Prostate gland (tissue), 2 donors: ENCODE results near the gene MBNL1. TPM values are rescaled to one million over a fixed set of nuclear protein-coding genes. Genes with fewer than 3 reads are reported as not detected.
A peak's percentile ranks its signal among the peaks of the same experiment; 100 is the strongest.

Experiments used
- DNase-seq: peaks from one replicate; pipeline ENCODE4 v3.0.0-alpha.2; 2019; ENCODE audit warnings: low spot score
- H3K27ac ChIP-seq, 2 donors: fragments of 200-600 bp; sonication (generic); 2 replicates each; pipeline ENCODE4 v1.5.1; 2017 to 2019
- H3K27me3 ChIP-seq: fragments of 200-600 bp; sonication (generic); replicated peaks from 2 replicates; pipeline ENCODE4 v1.5.1; 2019; ENCODE audit not compliant: insufficient read depth
- H3K36me3 ChIP-seq, 2 donors: fragments of 200-600 bp; sonication (generic); 1 replicate in 1 of 2; 2 replicates in 1 of 2; pipeline versions ENCODE4 v1.5.1 to v1.8.1; 2017 to 2019
- H3K4me1 ChIP-seq: fragments of 200-600 bp; sonication (generic); replicated peaks from 2 replicates; pipeline ENCODE4 v1.5.1; 2019
- H3K4me3 ChIP-seq, 2 donors: fragments of 200-600 bp; sonication (generic); 2 replicates each; pipeline ENCODE4 v1.5.1; 2017 to 2019
- H3K9me3 ChIP-seq: fragments of 200-600 bp; sonication (generic); 2 replicates; pipeline ENCODE4 v1.5.1; 2017
- POLR2A ChIP-seq: fragments of 450-650 bp; IDR thresholded peaks from one replicate; pipeline ENCODE4 v1.6.1; 2016; ENCODE audit warnings: antibody characterized with exemption, mild to moderate bottlenecking
- POLR2AphosphoS5 ChIP-seq: sonication (generic); formaldehyde crosslinking; IDR thresholded peaks from one replicate; pipeline ENCODE4 v1.6.1; 2017; ENCODE audit warnings: antibody characterized with exemption
- WGBS: methylation state at CpG from one replicate; pipeline ENCODE4 v1.1.5; 2018; 5-methylcytosine and 5-hydroxymethylcytosine counted together
- intact Hi-C: fragments of 100-400 bp; cut with DNase I; formaldehyde crosslinking; loops from one replicate; pipeline ENCODE4 v1.14.2; 2022
- total RNA-seq, 2 donors: library from RNA; depleted of rRNA; stranded (reverse); fragments of >200 nt; gene quantifications; one replicate each; pipeline ENCODE4 v1.1.0, GENCODE V29; 2016
- TF ChIP-seq, protein P1 (sequence below), 4 experiments: fragments of 200-600 bp in 2 of 4; fragments of 450-650 bp in 2 of 4; sonication (generic) in 2 of 4; IDR thresholded peaks; 1 replicate in 3 of 4; 2 replicates in 1 of 4; pipeline ENCODE4 v1.5.1; 2016 to 2019; ENCODE audit warnings: antibody characterized with exemption in 4 of 4, mild to moderate bottlenecking in 2 of 4, moderate library complexity in 2 of 4

Gene MBNL1
- total RNA-seq, 2 donors from 2014 or later, result 131 to 226 TPM

DNA sequence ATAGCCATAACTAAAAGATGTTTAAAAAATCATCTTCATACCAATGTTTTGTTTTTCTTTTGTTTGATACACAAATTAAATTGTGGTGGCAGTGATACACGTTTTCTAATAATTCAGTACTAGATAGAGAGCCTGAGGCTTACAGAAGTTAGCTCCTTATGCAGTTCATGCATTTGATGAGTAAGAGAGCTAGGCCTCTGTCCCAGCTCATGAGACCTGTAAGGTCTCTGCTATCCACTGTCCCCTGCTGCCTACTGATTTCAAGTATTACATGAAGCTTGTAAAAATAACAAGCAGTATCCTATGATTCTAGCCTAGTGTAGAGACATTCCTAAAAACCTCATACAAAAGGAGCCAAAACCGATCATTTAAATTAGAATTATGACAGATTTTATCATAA, 144.5 kb downstream of the MBNL1 start:
- TF ChIP-seq POLR2A, result no peak
- TF ChIP-seq, protein P1, sequence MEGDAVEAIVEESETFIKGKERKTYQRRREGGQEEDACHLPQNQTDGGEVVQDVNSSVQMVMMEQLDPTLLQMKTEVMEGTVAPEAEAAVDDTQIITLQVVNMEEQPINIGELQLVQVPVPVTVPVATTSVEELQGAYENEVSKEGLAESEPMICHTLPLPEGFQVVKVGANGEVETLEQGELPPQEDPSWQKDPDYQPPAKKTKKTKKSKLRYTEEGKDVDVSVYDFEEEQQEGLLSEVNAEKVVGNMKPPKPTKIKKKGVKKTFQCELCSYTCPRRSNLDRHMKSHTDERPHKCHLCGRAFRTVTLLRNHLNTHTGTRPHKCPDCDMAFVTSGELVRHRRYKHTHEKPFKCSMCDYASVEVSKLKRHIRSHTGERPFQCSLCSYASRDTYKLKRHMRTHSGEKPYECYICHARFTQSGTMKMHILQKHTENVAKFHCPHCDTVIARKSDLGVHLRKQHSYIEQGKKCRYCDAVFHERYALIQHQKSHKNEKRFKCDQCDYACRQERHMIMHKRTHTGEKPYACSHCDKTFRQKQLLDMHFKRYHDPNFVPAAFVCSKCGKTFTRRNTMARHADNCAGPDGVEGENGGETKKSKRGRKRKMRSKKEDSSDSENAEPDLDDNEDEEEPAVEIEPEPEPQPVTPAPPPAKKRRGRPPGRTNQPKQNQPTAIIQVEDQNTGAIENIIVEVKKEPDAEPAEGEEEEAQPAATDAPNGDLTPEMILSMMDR (IDR thresholded peaks at IDR 0.05), result no peak
- no peak for TF ChIP-seq POLR2AphosphoS5
- DNase-seq, result no peak
- Histone ChIP-seq H3K4me1 (no peaks in the 10 kb centered on the region), H3K4me3 (no peak overlapping the region), H3K27ac (no peak overlapping the region), H3K9me3 (no peaks in the 10 kb centered on the region), H3K27me3 (no peaks in the 10 kb centered on the region), H3K36me3 (no peaks in the 10 kb centered on the region)
- 88% methylated on average over 2 of the region's 2 CpGs for WGBS
- intact Hi-C loops, result no loop called here

DNA sequence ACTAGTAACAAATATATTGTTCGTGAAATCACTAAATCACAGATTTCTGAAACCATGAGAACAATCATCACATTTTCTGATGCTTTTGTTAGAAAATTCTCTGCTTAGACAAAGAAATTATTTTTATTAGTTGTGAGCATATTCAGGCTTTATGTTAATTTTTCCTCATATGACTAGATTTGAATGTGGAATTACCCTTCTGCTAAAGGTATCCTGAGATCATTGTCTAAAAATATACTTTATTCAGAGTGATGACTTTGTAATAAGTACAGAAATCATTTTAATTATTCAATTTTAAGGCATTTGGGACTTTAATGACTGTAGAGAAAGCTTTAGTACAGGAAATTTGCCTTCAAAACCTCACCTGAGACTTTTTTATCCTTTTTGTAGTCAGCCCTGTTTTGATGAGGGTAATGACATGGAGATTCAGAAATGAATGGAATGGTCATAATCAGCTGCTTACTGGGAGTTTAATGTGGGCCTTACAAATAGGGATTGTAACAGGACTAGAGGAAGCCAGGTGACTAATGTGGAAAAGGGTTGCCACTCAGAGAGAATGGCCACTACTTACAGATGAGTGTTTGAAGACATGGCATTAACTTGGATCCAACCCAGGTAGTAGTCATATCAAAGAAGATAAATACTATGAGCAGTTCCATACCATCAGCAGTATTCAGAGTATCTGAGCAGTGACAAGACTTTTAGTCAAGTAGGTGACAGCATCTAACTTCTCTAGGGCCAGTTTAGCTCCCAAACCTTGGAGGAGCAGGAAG, 148.3 kb downstream of the MBNL1 start:
- TF ChIP-seq POLR2A, result no peak
- no peak overlapping the region for H3K27ac ChIP-seq
- WGBS, result 100% methylated on average over 1 of the region's 1 CpG
- no peaks in the 10 kb centered on the region for H3K9me3 ChIP-seq
- H3K4me3 ChIP-seq, result no peak overlapping the region
- H3K27me3 ChIP-seq, result no peaks in the 10 kb centered on the region
- H3K36me3 ChIP-seq, result peaks cover 8 to 15% of the 10 kb centered on the region in 2 donors
- intact Hi-C loops, result no loop called here
- DNase-seq, result no peak
- H3K4me1 ChIP-seq, result no peaks in the 10 kb centered on the region

DNA sequence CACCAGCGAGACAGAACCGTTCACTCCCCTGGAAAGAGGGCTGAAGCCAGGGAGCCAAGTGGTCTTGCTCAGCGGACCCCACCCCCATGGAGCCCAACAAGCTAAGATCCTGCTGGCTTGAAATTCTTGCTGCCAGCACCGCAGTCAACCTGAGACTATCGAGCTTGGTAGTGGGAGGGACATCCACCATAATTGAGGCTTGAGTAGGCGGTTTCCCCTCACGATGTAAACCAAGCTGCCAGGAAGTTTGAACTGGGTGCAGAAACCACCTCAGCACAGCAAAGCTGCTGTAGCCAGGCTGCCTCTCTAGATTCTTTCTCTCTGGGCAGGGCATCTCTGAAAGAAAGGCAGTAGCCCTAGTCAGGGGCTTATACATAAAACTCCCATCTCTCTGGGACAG, 151.0 kb downstream of the MBNL1 start:
- no peak overlapping the region for H3K27ac ChIP-seq
- no peaks in the 10 kb centered on the region for H3K4me1 ChIP-seq
- DNase-seq, result no peak
- H3K27me3 ChIP-seq, result no peaks in the 10 kb centered on the region
- TF ChIP-seq, protein P1 (IDR thresholded peaks at IDR 0.05), result no peak
- TF ChIP-seq POLR2AphosphoS5, result no peak
- no peak for TF ChIP-seq POLR2A
- intact Hi-C loops, result no loop called here
- peaks cover 8 to 15% of the 10 kb centered on the region in 2 donors for H3K36me3 ChIP-seq
- 88% methylated on average over 7 of the region's 7 CpGs for WGBS
- H3K4me3 ChIP-seq, result no peak overlapping the region
- H3K9me3 ChIP-seq, result no peaks in the 10 kb centered on the region

DNA sequence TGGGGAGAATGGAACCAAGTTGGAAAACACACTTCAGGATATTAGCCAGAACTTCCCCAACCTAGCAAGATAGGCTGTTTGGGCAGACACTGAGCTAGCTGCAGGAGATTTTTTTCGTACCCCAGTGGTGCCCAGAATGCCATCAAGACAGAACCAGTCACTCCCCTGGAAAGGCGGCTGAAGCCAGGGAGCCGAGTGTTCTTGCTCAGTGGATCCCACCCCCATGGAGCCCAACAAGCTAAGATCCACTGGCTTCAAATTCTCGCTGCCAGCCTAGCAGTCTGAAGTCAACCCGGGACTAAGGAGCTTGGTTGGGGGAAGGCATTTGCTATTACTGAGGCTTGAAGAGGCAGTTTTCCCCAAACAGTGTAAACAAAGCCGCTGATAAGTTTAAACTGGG, 152.4 kb downstream of the MBNL1 start:
- no peak overlapping the region for H3K4me3 ChIP-seq
- intact Hi-C loops, result no loop called here
- no peak overlapping the region for H3K27ac ChIP-seq
- H3K27me3 ChIP-seq, result no peaks in the 10 kb centered on the region
- 96% methylated on average over 6 of the region's 6 CpGs for whole genome bisulfite sequencing
- no peak for DNase-seq
- no peaks in the 10 kb centered on the region for H3K9me3 ChIP-seq
- H3K4me1 ChIP-seq, result no peaks in the 10 kb centered on the region
- H3K36me3 ChIP-seq, result peaks cover 8 to 15% of the 10 kb centered on the region in 2 donors
- TF ChIP-seq POLR2AphosphoS5, result no peak

DNA sequence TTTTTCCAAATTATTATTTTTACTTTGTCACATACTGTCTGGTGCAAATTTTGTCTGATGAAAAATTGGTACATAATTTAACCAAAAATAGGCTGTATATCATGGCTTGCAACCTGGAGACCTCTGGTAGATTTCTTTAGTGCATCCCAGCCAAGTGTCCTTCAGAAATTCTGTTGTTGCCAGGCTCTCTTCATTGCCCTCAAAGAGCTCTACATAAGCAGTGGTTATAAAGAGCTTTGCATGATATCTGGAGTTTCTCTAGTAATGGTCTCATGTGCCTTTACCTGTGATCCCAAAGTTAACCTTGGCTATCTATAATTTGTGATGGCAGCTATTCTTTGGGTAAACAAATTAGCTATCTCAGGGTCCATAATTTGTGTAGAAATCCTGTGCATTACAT, 157.7 kb downstream of the MBNL1 start:
- intact Hi-C loops, result no loop called here
- H3K36me3 ChIP-seq, result no peaks in the 10 kb centered on the region
- no peaks in the 10 kb centered on the region for H3K9me3 ChIP-seq
- peak overlapping the region in 1 of 2 donors; percentile 36 for H3K27ac ChIP-seq
- no peak overlapping the region for H3K4me3 ChIP-seq
- H3K27me3 ChIP-seq, result no peaks in the 10 kb centered on the region
- DNase-seq, result no peak
- TF ChIP-seq, protein P1 (IDR thresholded peaks at IDR 0.05), result no peak
- no peaks in the 10 kb centered on the region for H3K4me1 ChIP-seq

DNA sequence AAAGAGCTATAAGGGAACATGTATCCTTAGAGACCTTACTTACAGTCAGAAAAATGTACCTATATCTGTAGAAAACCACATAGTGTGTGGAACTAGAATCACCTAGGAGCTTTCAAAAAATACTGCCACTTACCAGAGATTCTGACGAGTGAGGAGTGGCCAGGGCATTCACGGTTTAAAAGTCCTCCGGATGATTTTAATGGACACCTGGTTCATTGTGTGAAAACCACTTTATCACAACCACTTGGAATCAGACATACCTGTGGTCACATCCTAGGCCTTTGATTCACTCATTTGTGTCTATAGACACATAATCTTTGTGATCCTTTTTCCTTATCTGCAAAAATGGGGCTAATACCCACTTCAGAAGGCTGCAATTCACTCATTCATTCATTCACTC, 159.8 kb downstream of the MBNL1 start:
- TF ChIP-seq, protein P1 (IDR thresholded peaks at IDR 0.05), result no peak
- TF ChIP-seq POLR2AphosphoS5 (no peak), POLR2A (no peak)
- Histone ChIP-seq H3K4me3 (no peak overlapping the region), H3K27me3 (no peaks in the 10 kb centered on the region), H3K4me1 (no peaks in the 10 kb centered on the region), H3K36me3 (no peaks in the 10 kb centered on the region), H3K9me3 (no peaks in the 10 kb centered on the region), H3K27ac (no peak overlapping the region)
- intact Hi-C loops, result no loop called here
- no peak for DNase-seq
- WGBS, result 73% methylated on average over 3 of the region's 3 CpGs
